HG03064 (cell line): Measurements from ENCODE around the gene MCC.

Experiments
- ATAC-seq: cut with Tn5 transposase; IDR thresholded peaks from one replicate; pipeline ENCODE4 v1.9.1; 2021; ENCODE audit warnings: low read depth; ENCODE audit not compliant: unreplicated experiment

MCC gene

DNA sequence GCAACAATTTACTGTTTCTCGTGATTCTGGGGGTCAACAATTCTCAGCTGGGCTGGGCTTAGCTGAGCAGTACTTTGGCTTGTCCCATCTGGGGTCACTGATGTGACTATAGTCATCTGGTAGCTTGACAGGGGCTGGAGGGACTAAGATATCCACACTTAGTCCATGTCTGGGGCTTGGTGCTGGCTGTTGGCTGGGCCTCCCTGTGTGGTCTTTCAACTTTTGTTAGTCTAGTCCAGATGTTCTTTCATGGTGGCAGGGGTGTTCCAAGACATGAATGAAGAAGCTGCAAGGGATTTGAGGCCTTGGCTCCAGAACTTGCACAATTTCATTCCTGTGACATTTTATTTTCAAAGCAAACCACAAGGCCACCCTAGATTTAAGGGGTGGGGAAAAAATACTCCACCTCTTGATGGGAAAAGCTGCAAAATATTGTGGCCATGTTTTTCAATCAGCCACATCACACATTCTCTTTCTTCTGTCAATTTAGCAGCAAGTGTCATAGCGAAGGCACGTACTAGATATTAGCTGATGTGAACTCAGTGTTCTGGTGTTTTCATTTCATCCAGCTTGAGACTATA, 112.7 kb downstream of the MCC start:
- ATAC-seq, result no peak

GRCh38 chr5:113373426-113373825, 114.8 kb downstream of the MCC start:
- ATAC-seq, result no peak

GRCh38 chr5:113371721-113372196, 116.5 kb downstream of the MCC start:
- no peak for ATAC-seq

DNA sequence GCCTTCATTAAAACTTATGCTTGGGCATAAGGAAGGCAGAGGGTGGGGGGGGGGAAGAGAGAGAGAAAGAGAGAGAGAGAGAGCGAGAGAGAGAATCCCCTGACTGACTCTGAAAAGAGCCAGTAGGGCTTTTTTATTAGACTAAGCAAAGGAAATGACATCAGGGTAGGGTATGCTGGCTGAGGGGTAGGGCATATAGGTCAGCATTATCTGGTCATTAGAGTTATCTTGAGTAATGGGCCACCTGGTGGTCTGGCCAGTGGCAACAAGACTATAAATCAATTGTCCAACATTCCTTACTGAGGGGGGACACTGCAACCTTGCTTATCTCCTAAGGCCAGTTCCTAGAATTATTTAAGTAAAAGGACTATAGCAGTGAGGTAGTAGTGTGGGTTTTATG, 120.7 kb downstream of the MCC start:
- no peak for ATAC-seq

DNA sequence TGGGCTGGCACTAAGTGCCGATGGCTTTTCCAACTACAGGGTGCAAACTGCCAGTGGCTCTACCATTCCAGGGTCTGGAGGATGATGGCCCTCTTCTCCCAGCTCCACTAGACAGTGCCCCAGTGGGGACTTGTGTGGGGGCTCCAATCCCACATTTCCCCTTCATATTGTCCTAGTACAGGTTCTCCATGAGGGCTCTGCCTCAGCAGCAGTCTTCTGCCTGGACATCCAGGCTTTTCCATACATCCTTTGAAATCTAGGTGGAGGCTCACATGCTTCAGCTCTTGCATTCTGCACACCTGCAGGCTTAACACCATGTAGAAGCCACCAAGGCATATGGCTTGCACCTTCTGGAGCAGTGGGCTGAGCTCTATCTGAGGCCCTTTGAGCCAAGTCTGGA, 123.8 kb downstream of the MCC start:
- no peak for ATAC-seq

DNA sequence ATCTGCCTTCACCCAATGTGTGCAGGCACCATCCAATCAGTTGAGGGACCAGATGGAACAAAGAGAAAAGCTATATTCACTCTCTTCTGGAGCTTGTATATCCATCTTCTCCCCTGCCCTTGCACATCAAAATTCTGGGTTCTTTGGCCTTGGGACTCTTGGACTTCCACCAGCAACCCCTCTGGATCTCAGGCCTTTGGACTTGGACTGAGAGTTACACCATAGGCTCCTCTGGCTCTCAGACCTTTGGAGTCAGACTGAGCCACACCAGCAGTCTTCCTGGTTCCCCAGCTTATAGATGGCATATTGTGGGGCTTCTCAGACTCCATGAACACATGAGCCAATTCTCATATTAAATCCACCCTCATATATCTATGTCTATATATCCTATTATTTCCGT, 126.6 kb downstream of the MCC start:
- ATAC-seq, result no peak

GRCh38 chr5:113359419-113359818, 128.8 kb downstream of the MCC start:
- no peak for ATAC-seq

DNA sequence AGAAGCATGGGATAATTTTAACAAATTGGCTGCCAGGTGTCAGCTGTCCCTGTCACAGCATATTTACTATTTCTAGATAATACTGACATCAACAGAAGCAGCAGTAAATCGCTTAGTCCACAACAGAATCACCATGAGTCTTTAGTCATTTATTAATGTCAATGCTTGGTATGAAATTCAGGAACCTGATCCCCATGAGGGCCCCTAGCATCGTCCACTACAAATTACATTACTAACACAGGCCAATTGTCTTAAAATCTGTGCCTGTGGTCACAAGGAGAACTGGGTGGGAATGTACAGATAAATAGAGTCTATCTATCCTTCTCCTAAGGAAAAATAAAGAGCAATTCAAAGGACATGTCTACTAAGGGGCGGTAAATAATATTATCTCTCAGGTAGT, 129.6 kb downstream of the MCC start:
- ATAC-seq, result no peak

DNA sequence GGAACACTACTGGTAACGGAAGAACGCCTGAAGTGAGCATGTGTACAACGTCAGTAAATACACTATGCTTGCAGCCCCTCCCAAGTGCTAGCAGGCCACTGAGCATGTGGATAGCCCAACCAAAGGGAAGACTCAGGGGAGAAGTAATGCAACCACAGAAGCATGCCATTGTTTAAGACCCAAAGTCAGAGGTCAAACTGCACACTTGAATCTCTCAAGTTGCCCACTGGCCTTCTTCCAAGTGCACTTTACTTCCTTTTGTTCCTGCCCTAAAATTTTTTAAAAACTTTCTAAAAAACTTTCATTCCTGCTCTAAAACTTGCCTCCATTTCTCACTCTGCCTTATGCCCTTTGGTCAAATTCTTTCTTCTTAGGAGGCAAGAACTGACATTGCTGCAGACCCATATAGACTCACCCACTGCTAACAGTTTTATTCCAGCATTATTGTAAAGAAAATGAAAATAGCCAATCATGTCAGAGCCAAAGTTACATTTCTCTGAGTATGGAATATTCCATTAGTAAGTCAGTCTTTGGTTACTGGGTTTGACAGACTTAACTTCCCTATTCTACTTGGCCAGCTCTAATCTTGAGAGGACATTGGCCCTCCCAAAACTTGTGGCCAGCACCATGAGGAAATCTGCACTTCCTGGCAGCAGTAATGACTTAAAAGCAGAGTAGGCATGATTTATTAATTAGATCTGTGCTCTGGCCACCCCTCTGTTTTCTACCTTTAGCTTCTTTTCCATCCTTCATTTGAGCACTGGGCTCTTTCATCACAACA, 130.4 kb downstream of the MCC start:
- ATAC-seq, result no peak

DNA sequence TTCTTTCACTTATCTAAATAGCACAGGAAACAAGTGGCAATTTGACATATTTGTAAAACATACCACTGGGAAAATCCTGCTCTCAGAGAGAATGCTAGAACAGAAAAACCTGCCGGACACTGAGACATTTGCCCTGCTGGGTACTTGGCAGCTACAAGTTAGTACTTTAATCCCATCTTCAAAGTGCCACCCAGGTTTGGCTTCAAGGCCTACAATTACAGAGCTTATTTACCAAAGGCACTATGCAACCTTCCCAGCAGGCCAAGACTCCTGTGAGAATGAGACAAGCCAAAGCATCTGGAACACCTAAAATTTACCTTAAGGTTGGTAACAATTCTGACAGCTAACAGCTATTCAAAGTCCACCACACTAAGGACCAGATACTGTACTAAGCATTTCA, 131.8 kb downstream of the MCC start:
- no peak for ATAC-seq

GRCh38 chr5:113354055-113354454, 134.2 kb downstream of the MCC start:
- ATAC-seq, result no peak

GRCh38 chr5:113347572-113347971, 140.7 kb downstream of the MCC start:
- no peak for ATAC-seq

GRCh38 chr5:113344973-113345940, 143.0 kb downstream of the MCC start:
- ATAC-seq, result no peak

- no peak for ATAC-seq
Measured at GRCh38 chr5:113343343-113343742, 144.9 kb downstream of the MCC start.

- ATAC-seq, result no peak
Measured at GRCh38 chr5:113340537-113340936, 147.7 kb downstream of the MCC start.

DNA sequence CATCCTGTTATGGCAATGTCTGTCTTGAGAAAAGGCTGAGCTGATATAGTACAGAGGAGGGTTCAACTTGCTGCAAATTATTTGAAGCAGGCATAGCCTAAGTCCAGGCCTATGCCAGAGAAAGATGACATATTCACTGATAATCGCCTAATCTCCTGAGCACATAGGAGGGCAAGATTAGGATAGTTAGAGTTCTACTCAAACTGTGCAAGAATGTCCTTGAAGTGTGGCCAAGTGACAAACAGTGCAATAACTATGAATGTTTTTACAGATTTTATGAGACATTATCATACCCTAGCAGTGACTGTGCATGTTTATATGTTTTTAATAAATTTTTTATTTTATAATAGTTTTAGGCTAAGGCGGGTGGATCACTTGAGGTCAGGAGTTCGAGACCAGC, 149.6 kb downstream of the MCC start:
- ATAC-seq, result no peak

GRCh38 chr5:113337515-113338415, 150.5 kb downstream of the MCC start:
- ATAC-seq, result no peak

- ATAC-seq, result no peak
Measured at GRCh38 chr5:113336975-113337374, 151.3 kb downstream of the MCC start.

DNA sequence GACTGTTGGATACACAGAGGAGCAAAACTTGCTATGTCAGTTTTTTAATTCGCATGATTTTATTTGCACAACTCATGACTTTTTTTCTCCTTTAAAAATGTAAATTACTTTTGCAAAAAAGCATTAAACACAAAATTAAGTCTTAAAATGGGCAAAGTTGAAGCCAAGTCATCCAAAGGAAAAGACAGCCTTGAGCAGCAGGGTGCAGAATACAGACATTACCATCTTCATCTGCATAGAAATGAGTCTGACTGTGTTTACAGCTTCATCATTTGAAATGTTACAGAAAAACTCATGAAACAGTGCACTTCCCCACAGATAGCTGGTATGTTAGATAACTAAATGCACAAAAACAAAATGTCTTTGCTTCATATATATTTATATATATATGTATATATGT, 154.8 kb downstream of the MCC start:
- no peak for ATAC-seq

DNA sequence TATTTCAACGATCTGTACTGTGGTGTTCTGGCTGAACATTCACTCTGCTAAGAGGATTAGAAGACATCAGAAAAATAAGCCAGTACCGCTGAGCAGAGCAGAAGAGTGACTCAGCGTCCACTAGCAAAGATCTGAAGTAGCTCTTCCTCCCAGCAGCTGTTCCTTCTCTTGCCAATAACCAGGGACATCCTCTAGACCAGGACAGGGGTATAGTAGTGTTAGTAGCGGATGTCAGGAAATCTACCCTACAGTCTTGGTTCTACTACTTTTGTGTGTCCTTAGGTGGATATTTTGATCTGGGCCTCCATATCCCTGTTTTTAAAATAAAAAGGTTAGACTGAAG, 157.1 kb downstream of the MCC start:
- ATAC-seq, result no peak
